ENCODE measurements around the gene NXPH2.

Gene NXPH2

DNA sequence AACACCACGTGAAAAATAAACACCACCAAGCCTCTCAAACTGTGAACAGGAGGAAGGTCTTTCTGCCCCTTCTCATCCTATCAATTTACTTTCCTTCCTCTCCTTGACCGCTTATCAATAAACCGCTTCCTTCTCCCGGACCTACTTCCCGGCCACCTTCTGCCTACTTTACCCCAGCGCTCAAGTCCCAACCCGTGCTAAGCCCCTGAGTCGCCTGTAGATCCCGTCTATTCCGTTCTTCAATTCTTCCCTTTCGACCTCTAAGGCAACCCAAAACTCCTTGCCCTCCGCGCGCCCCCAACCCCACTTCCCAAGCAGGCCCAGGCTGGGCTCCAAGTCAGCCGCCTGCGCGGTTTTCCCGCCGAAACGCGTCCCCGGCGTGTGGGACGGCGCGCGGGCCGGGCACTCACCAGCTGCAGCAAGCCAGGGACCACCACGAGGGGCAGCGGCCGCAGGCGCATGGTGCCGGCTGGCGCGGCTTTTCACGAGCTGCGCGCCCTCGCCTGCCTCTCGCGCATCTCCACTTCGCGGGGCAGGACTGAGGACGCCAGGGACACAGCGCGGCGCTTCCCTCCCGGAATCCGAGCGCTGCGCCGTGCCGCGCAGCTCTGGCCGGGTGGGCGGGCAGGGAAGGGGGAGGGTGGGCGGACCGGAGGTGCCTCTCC lies at the start of gene NXPH2:
TSS of gene NXPH2 (minus strand) at position 610 of the 665 bp plus-strand sequence. CDS start at position 461, 149 bp downstream.
- in situ Hi-C loops (cut with HindIII; ENCODE audit: low sequenced_read_pairs): no loop called here

DNA sequence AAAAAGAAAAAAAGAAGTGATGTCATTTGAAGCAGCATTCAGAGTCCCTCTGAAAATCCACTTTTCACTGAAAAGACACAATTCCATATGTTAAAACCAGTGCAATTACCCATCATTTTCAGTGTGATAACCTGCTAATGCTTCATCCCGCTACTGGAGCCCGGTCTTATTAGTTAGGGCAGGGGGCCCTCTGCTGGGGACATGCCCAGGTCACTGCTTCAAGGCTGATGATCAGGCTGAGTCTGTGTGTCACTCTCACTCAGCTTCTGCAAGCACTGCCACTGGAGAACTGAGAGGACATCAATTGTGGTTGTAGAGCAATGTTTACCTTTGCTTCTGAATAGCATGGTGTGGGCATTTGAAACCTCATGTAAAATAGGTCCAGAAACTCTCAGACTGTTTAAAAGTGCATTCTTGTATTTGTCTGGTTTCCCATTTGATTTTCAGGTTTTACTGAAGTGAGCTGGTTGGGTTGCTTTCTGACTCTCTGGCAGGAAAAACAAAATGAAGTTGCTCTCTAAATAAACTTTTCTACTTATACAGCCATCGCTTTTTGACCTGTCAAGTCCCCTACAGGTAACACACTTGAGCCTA lies 49.2 kb upstream of the NXPH2 start:
- in situ Hi-C loops (cut with HindIII; ENCODE audit: low sequenced_read_pairs): no loop called here

DNA sequence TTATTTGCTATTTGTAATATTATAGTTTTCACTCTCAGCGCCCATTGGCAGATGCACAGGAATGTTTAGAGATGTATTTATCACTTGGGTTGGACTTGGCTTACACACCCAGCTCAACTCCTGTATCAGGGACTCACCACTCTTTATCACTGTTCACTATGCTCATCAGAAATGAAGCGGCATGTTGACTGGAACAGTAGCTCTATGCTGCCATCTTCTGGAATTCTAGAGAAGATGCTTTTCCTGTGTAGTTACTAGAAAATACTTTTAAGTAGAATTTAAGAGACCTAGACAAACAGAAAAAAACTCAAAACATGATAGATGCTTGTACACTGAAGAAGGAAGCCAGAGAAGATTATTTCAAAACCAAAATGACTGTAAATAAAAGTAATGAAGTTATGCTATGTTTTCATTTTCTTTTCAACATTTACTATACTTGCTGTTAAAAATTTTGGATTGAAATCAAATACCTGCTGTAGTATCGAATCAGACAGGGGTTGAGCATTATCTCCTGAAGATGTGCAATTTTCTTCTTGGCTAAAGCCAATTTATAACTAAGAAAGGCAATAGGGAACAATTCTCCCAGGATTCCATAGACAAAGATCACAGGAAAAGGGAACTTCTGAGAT lies 47.4 kb upstream of the NXPH2 start:
- in situ Hi-C loops (cut with HindIII; ENCODE audit: low sequenced_read_pairs): no loop called here

DNA sequence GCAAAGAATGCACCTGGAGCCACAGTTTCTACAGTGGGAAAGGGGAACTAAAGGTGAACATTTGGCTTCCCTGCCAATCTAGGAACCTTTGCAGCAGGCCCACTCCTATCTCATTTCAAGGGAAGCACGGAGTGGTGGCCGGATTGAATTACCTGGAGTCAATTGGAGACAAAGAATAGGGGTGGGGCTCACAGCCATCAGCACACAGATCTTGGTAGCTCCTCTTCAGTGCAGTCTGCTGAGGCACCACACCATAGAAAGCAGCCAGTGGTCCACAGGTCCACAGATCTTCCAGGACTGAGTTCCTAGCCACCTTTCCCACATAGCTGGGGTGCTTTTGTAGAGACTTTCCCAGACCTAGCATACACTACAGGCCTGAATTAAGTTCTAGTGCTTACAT lies 43.5 kb upstream of the NXPH2 start:
- in situ Hi-C loops (cut with HindIII; ENCODE audit: low sequenced_read_pairs): no loop called here

DNA sequence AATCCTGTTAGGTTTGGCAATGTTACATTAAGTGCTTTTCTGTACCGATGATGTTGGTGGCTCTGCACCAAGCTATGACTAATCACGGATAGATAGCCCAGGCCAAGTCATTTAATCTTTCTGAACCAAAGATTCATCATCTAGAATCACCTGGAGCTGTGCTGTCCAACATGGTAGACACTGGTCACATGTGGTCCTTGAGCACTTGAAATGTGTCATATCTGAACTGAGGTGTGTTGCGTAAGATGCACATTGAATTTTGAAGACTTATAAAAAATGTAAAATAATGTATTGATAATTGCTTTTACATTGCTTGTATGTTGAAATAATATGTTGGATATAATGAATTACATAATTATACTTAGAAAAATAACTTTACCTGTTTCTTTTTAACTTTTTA lies 39.8 kb upstream of the NXPH2 start:
- in situ Hi-C loops (cut with HindIII; ENCODE audit: low sequenced_read_pairs): no loop called here

DNA sequence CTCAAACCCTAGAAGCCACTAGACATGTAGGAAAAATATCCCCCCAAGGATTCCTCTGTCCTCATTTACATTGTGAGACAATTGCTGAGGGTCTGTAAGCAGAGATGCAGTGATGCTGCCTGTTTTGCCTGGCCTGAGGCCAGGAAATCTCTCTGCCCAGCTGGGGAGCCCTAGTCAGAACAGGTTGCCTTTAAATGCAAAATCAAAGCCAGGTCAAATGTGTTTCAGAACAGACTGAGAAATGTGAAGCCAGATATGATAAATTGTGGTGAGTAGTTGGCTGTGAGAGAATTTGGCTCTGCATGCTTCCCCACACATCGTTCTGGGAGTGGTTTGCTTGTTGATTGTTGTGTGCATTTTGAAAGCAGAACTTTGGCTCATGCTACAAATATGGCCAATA lies 38.4 kb upstream of the NXPH2 start:
- in situ Hi-C loops (cut with HindIII; ENCODE audit: low sequenced_read_pairs): no loop called here

DNA sequence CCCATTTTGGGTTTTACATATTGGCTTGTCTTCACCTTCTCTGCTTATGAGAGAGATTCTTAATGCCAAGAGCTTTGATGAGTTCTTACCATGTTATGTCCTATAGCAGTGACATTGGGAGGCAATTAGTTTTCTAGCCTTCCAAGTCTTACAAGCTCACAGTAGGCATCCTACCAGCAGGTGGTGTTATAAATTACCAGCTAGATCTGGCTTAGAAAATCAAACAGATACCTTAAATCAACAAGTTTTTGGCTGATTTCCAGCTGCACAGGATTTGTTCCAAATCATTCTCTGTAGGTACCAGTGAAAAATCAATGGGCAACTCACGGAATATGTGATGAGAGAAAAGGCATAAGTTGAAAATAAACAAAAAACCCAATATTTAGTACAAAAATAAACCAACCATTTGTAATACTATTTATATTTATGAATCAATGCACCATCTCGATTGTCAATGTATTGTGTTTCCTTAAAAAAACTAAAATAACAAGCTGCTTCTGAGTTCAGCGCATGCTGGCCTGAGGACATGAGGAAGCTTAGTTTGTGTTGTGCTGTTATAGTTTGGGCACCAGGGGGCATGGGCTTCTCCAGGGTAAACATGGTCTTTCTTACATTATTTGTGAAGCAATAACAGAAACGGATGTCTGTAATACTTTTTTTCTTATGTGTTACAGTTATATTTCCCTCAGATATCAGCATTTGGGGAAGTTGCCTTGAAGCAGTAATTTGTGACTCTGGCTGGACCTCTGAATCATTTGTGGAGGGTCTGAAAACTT lies 34.1 kb upstream of the NXPH2 start:
- in situ Hi-C loops (cut with HindIII; ENCODE audit: low sequenced_read_pairs): no loop called here

DNA sequence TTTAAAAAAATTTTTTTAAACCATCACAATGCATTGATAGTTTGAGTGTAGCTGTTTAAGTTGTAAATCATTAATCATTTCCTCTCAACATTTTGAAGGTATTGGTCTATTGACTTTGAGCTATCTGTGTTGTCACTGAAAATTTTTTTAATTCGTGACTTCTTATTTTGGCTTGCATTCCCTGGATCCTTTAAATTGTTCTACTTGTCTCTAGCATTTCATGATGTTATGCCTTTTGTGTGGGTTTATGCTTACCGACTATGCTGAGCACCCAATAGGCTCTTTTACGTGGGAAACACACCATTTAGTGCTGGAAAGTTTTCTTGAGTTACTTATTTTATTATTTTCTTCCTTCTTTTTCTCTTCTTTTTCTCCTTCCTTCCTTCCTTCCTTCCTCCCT lies 31.2 kb upstream of the NXPH2 start:
- in situ Hi-C loops (cut with HindIII; ENCODE audit: low sequenced_read_pairs): no loop called here

DNA sequence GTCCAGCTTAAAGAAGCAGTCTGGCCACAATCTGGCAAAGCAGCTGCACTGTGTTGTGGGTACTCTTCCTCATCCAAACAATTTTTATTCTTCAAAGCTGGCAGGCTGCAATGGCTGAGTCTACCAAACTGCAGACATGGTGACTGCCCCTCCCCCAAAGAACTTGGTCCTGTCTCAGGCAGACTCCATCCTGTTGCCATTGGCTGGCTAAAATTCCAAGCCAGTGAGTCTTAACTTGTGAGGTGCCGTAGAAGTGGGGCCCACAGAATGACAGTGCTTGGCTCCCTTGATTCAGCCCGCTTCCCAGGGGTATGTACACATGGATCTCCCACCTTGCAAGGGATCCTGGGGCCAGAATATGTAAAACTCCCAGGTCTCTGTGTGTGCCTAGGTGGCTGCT lies 14.5 kb upstream of the NXPH2 start:
- in situ Hi-C loops (cut with HindIII; ENCODE audit: low sequenced_read_pairs): no loop called here

DNA sequence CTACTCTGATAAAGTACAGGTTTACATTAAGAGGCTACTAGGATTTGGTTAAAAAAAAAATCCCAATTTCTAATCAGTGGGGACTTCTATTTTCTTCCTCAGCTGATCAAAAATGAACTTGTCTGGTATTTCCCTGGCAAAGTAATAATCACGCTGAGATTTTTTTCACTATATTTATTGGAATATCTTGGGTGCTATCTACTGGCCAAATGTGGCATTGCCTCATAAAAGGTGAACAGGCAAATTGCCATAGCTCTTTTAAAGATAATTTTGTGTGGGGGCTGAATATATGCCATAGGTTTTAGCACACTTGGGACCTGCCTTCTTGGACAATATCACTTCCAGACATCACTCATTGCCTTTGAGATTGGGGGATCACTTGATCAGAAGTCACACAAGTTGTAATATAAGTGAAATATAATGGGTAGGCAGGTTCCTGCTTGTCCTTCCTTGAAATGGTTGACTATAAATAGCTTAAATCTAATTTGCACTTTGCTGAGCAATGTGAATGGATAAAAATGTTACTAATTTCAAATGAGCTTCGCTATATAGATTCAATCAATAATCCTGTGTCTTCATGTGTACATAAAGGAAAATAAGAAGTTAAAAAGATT lies 7.0 kb upstream of the NXPH2 start:
- in situ Hi-C loops (cut with HindIII; ENCODE audit: low sequenced_read_pairs): no loop called here

DNA sequence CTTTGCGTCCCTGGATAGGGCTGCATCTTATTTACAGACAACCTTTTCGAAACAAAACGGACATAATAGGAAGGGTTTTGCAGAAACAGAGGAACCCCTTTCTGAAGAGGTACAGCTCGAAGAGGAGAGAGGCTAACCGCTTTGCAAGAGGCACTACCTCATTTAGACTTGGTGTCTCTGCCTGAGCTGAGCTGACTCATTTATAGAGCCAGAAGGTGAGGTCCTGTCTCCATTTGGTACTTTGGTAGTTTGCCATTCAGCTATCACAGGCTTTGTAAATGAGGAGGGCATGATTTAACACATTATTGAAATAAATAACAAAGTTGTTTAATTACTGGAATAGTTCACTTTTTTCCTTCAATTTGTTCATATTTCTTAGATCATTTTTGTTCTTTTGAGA lies 2.2 kb upstream of the NXPH2 start:
- in situ Hi-C loops (cut with HindIII; ENCODE audit: low sequenced_read_pairs): no loop called here

DNA sequence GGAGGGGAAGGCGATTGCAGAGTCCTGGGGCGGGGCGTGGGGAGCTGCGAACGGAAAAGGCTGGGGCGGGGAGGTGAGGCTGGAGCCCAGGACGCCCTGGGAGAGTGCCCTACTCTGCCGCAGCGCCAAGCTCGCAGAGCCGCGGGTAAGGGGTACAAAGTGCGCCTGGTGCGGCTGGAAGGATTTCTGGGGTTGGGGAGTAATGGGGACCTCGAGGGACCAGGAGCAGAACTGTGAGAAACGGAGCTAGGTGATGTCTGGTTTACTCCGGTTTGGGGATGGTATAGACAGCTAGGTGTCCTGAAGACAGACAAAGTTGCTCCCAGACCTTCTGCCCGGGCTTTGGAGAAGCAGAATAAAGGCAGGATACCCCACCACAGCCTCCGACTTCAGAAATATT lies 718 bp upstream of the NXPH2 start:
- in situ Hi-C loops (cut with HindIII; ENCODE audit: low sequenced_read_pairs): no loop called here

DNA sequence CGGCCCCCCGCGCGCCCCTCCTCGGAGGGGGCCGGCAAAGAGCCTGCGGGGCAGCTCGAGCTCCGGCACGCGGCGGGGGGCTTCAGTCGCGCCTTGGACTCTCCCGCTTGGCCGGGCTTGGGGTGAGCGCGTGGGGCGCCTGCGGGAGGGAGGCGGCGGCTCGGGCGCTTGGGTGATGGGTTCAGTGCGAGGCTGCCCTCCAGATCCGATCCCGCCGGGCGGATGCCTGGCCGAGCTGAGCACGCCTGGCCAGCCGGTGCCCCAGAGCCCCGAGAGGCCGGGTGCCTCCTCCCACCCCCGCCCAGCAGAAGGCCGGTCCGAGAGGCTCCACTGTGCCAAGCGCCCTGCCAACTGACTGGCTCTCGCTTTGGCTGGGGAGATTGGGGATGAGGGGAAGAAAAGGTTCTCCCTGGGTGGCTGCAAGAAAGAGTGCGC lies 273 bp upstream of the NXPH2 start:
- in situ Hi-C loops (cut with HindIII; ENCODE audit: low sequenced_read_pairs): no loop called here

DNA sequence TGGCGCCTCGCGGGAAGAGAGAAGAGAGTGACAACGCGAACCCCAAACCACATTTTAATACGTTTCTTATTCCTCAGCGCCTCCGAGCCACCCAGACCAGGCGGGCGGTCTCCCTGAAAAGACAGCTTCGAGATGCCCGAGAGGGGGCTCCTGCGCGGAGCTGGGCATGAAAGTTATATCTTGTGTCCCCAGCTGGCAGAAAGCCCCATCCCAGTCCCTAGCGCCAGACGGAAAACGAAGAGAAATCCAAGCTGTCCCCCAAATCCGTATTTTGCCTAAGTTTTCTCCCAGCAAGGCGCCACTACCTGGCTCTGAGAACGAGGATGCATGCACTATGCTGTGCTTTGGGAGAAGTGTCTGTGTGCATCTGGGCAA lies 797 bp downstream of the NXPH2 start:
- in situ Hi-C loops (cut with HindIII; ENCODE audit: low sequenced_read_pairs): no loop called here

DNA sequence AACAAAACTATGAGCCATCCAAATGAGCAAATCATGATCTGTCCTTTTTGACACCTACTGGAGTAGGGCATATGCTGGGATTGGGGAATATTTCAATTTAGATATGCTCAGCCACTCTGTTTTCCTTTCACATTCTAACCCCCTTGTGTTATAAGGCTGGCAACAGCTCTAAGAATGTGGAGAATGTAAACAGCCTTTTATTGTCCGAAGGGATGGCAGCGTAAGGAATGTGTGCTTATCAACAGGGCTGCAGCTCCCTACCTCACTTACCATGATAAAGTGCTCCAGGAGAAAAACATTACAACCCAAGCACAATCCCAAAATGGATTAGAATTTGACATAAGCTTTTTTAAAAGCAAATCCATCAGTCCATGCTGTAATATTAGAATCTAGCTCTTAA lies 2.2 kb downstream of the NXPH2 start:
- in situ Hi-C loops (cut with HindIII; ENCODE audit: low sequenced_read_pairs): no loop called here

DNA sequence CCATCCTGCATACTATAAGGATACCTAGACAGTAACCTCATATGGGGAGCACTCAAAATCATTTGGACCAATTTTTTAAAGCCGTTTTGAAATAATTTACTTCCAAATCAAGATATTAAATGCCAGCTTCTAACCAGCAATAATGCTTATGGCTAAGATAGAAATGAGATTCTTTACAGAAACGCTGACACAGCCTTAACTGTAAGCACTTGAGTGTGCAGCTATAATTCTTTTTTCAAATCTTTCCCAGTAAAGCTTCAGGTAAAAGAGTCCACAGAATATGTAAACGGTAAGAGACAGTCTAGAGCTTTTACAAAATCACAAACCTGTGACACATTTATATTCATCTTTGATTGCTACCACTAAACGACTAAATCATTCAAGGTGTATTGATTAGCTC lies 4.5 kb downstream of the NXPH2 start:
- in situ Hi-C loops (cut with HindIII; ENCODE audit: low sequenced_read_pairs): no loop called here

DNA sequence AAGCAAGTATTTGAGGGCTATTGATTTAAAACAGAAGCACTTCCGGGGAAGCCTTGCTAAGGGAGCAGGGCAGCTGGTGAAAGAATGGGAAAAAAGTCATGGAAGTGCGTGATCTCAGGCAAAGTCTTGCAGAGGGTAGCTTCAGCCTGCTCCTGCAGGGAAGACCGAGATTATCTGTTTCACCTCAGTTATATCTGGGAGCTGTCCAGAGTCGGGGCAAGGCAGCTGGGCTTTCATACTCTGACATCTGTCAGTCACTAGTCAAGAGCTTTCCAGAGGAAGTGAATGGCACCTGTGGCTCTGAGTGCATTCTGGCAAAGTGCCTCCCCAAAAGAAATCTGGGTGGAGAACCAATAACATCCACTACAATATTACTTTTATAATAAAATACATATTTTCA lies 8.7 kb downstream of the NXPH2 start:
- in situ Hi-C loops (cut with HindIII; ENCODE audit: low sequenced_read_pairs): no loop called here

DNA sequence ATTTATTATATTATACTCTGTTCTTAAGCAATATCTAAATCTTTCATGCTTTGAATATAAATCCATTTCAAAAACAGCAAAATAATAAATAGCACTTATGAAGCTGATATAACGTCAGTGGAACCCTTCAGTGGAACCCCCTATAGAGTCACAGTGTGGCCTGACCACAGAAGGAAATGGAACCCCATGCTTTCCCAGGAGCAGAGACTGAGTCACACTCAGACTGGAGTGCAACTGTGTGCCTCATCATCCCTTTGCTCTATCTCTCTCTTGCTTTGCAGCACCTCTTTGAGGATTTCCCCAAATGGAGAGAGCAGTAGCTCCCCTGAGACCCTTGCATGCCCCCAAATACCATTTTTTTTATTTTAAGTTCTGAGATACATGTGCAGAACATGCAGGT lies 13.1 kb downstream of the NXPH2 start:
- in situ Hi-C loops (cut with HindIII; ENCODE audit: low sequenced_read_pairs): no loop called here

DNA sequence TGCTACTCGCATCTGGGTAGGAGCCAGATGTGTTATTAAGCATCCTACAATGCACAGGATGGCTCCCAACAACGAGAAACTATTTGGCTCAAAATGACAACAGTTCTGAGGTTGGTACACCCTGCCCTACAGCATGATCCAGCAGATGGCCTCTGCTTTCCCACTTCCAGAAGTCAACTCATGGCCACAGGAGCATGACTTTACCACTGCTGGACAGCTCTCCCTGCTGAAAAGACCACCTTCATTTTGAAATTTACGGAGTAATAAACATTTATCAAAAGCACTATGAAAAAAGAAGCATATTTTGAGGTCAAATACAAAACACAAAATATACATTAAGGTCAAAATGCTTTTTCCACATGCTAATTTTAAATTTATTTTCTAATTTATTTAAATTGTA lies 13.7 kb downstream of the NXPH2 start:
- in situ Hi-C loops (cut with HindIII; ENCODE audit: low sequenced_read_pairs): no loop called here

DNA sequence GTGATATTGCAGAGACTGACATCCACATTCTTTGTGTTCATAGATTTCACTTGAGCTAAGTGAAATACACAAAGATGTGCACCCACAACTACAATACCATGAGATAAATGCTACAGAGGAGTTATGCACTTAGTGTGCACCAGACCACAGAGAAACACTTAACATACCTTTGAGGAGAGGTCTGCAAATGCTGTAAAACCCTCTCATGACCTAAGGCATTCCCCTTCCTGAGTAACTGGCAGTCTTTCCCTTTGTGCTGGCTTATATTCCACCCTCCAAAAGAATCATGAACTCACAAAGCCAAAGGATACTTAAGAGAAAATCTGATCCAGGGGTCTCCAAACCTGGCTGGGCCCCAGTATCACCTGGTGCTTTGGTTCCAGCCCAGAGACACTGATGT lies 16.2 kb downstream of the NXPH2 start:
- in situ Hi-C loops (cut with HindIII; ENCODE audit: low sequenced_read_pairs): no loop called here

DNA sequence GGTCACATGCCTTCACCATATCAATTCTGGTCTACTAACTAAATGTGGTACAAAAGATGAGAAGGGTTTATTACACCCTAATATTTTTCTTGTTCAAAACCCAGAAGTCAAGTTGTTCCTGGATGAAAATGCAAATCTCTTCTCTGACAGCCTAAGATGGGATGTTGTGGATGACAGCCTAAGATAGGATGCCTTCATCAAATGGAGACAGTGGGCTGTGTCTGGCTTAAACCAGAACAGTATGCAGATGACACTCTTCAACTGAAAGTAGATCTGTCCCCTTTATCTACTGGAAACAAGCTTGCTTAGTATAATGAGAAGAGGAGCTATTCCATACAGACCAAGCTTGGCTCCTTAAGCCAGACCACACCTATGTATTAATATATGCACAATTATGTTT lies 17.7 kb downstream of the NXPH2 start:
- in situ Hi-C loops (cut with HindIII; ENCODE audit: low sequenced_read_pairs): no loop called here
